ENCODE results near the gene SLC25A6. TPM values are rescaled to one million over a fixed set of nuclear protein-coding genes. Genes with fewer than 3 reads are reported as not detected.

Gene SLC25A6
- total RNA-seq, 1 experiment from 2014 or later: 553 TPM

- H3K56ac ChIP-seq (ENCODE audit: insufficient read length, low read depth, low read length): no peak overlapping the region
- WGBS (ENCODE audit: extremely low coverage, insufficient read length, low lambda C conversion rate): no CpG with 5 or more reads among the region's 22 CpGs
These were observed 42.9 kb upstream of the SLC25A6 start for GRCh38 chrX:1434871-1435240.

More at GRCh38 chrX:1434871-1435240, 42.9 kb upstream of the SLC25A6 start:
- Histone ChIP-seq H2AFZ (ENCODE audit: low read length) (no peak overlapping the region), H3K79me2 (ENCODE audit: insufficient read depth, low read length) (no peaks in the 10 kb centered on the region), H3K4ac (ENCODE audit: low read depth, low read length) (no peak overlapping the region), H3K27me3 (ENCODE audit: insufficient read depth, low read length) (no peaks in the 10 kb centered on the region), H4K8ac (replicated peaks; ENCODE audit: insufficient read length, low read depth, low read length) (no peak overlapping the region), H3K4me2 (ENCODE audit: insufficient read depth, insufficient read length, low read length) (no peak overlapping the region), H3K9ac (ENCODE audit: extremely low read depth, insufficient read length, low read length) (no peak overlapping the region), H3T11ph (ENCODE audit: low read length) (no peak overlapping the region), H3K23ac (ENCODE audit: insufficient read length, low read depth, low read length) (no peak overlapping the region), H3K23me2 (ENCODE audit: insufficient read length, low read depth, low read length, poor library complexity, severe bottlenecking) (no peaks in the 10 kb centered on the region), H2BK20ac (ENCODE audit: low read depth, low read length, poor library complexity, severe bottlenecking) (no peak overlapping the region), H3K9me3 (ENCODE audit: control insufficient read depth, low read depth, low read length) (no peaks in the 10 kb centered on the region), H3K14ac (ENCODE audit: insufficient read depth, low read length) (no peak overlapping the region), H3K4me1 (ENCODE audit: insufficient read depth, low read length) (no peaks in the 10 kb centered on the region), H4K91ac (ENCODE audit: insufficient read length, low read depth, low read length) (no peak overlapping the region), H4K5ac (ENCODE audit: insufficient read length, low read depth, low read length) (no peak overlapping the region), H2AK5ac (ENCODE audit: insufficient read length, low read length) (no peak overlapping the region), H2BK15ac (ENCODE audit: low read depth, low read length) (no peak overlapping the region), H3K79me1 (ENCODE audit: insufficient read depth, low read depth, low read length, poor library complexity, severe bottlenecking) (no peaks in the 10 kb centered on the region), H4K20me1 (ENCODE audit: control insufficient read depth, insufficient read depth, insufficient read length) (no peaks in the 10 kb centered on the region), H2BK12ac (ENCODE audit: insufficient read length, low read depth, low read length) (no peak overlapping the region), H3K27ac (ENCODE audit: insufficient read length, low read depth, low read length) (no peak overlapping the region), H3K18ac (ENCODE audit: insufficient read length, low read depth, low read length) (no peak overlapping the region), H2BK5ac (ENCODE audit: insufficient read length, low read length) (no peak overlapping the region), H2BK120ac (ENCODE audit: low read depth, low read length, poor library complexity, severe bottlenecking) (no peak overlapping the region)
- no peaks in the 10 kb centered on the region for H3K27me3 Mint-ChIP-seq (ENCODE audit: low read depth)
- DNase-seq: no peak
- no peak overlapping the region for H3K27ac Mint-ChIP-seq
- H3K4me3 Mint-ChIP-seq: no peak overlapping the region
- peaks cover 2 to 12% of the 10 kb centered on the region in 2 experiments; a peak in 2 of 4 replicates for H3K4me1 Mint-ChIP-seq
- peaks cover 0 to 2% of the 10 kb centered on the region in 2 experiments; a peak in 3 of 5 replicates for H3K9me3 Mint-ChIP-seq
- TF ChIP-seq, protein P1, sequence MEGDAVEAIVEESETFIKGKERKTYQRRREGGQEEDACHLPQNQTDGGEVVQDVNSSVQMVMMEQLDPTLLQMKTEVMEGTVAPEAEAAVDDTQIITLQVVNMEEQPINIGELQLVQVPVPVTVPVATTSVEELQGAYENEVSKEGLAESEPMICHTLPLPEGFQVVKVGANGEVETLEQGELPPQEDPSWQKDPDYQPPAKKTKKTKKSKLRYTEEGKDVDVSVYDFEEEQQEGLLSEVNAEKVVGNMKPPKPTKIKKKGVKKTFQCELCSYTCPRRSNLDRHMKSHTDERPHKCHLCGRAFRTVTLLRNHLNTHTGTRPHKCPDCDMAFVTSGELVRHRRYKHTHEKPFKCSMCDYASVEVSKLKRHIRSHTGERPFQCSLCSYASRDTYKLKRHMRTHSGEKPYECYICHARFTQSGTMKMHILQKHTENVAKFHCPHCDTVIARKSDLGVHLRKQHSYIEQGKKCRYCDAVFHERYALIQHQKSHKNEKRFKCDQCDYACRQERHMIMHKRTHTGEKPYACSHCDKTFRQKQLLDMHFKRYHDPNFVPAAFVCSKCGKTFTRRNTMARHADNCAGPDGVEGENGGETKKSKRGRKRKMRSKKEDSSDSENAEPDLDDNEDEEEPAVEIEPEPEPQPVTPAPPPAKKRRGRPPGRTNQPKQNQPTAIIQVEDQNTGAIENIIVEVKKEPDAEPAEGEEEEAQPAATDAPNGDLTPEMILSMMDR (conservative IDR thresholded peaks at IDR 0.05): no peak
- H3K36me3 Mint-ChIP-seq (ENCODE audit: insufficient read depth in 1 of 3, low read depth in 3 of 3): peaks cover 44 to 69% (median 66%) of the 10 kb centered on the region in 3 experiments; a peak in 6 of 7 replicates

All from H9 (cell line).